SW480 (cell line): ENCODE data around the gene SMARCA2.

ENCODE experiments used
- DNase-seq: peaks from one replicate; pipeline ENCODE4 v3.0.0-alpha.2; 2016; ENCODE audit warnings: low spot score

Gene SMARCA2

DNA sequence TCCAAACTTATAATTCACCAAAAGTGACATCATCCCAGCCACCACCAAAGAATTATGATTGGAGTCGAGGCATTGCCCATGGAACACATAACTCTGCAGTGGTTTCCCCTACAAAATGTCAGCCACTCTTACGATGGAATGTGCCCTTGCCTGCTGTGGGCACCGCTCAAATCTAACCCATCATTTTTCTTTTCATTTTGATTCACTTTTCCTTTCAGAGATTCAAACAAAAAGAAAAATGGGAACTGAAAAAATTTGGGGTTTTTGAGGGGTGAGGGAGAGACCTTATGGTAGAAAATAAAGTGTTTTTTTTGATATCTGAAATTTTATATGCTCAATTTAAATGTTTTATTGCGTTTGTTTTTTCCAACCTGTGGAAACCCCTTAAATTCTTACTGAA lies 28.1 kb downstream of the SMARCA2 start:
- DNase-seq, result no peak

DNA sequence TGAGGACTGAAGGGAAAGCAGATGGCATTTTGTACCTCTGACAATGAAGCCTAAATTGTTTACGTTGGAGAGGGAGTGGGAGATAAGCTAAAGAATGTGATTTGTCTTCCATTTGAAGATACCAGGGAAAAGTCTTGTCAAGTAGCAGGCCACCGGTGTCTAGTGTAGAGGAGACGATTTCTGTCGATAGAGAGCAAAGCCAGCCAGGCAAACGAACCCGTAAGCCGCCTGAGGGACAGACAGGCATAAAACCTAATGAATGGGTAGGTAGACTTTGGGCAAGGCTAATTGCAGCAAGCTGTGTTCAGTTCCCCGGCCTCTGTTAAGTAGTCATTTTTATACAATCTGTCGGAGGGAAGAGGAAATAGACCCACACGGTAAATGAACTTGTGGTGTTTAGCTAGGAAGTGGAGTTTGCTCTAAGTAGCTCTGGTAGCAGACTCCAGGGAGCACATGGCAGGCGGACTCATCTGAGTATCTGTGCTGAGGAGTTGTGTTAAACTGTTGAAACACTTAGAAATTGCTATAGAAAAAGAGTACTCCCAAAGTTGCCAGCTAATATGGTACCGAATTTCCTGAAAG lies 28.8 kb downstream of the SMARCA2 start:
- DNase-seq, result no peak

DNA sequence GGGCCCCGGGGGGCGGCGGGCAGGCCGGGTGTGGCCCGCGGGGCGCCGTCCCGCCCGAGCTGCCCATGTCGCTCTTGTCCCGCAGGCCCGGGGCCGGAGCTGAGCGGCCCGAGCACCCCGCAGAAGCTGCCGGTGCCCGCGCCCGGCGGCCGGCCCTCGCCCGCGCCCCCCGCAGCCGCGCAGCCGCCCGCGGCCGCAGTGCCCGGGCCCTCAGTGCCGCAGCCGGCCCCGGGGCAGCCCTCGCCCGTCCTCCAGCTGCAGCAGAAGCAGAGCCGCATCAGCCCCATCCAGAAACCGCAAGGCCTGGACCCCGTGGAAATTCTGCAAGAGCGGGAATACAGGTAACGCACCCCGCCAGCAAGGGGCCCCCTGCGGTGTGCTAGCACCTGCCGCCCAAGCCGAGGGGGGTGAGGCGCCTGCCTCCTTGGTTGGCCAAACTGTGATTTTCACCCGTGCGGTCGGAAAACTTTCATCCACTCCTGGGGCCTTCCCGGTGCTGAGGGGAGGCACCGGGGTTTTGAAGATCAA lies 32.1 kb downstream of the SMARCA2 start:
- DNase-seq, result no peak

DNA sequence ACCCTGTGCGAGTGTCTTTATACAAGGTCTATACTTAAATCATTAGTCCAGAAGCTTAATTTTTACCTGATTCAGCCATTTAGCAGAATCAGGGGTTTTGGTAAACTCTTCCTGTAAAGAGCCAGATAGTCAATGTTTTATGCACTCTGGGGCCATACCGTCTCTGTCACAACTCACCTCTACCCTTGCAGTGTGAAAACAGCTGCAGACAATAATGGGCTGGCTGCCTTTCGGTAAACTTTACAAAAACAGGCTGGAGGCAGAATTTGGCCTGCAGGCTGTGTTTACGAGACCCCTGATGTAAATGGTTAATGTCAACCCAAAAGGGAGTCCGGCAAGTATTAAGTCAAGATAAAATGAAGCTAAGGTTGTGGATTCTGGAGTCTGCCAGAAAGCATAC lies 32.8 kb downstream of the SMARCA2 start:
- no peak for DNase-seq

DNA sequence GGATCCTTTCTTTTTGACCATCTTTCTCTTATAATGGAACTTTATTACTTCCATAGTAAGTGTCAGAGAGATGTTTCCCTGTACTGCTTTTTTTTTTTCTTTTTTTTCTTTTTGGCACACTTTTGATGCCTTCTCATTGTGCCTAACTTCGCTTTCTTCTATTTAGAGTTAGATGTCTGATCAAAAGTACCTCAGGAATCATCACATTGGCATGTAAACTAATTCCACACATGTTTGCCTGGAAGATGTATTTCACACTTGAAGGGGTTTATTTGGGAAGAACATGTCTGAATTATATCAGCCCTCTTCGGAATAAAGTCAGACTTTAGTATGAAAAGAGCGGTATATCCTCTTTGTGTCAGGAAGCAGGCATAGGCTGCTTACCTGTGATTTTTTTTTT lies 35.1 kb downstream of the SMARCA2 start:
- no peak for DNase-seq

DNA sequence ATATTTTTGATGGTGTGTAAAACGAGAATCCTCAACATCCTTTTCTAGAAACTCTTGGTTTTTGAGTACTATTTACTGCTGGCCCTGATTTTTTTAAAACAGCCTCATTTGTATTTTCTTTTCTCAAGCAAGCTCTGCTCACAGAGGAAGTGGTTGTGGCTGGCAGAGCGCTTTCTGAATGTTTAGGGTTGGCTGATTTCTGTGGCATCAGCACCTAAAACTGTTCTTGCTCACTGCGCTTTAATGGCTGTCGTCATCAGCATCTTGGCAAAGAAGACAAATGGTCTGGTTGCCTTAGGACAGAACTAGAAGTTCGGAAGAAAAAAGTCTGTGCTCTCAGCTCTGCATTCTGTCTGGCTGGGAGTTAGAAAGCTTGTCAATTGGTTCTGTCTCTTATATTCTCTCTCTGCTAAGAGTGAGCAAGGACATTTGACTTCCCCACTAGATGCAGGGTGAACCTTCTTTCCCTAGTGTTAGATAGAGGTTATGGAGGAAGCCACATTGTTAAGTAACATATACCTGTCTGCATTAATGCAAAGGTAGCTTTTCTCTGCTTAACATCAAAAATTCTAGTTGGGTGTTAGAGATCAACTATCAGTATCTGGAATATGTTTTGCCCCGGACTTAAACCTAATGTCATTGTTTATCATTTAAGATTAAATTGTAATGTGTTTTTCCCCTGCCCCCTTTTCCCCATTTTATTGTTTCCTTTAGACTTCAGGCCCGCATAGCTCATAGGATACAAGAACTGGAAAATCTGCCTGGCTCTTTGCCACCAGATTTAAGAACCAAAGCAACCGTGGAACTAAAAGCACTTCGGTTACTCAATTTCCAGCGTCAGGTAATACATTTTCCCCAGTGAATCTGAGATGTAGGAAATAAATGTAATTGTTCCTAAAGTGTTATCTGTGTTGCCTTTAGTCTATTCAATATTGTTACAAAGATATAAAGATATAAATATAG lies 39.0 kb downstream of the SMARCA2 start:
- DNase-seq, result no peak

DNA sequence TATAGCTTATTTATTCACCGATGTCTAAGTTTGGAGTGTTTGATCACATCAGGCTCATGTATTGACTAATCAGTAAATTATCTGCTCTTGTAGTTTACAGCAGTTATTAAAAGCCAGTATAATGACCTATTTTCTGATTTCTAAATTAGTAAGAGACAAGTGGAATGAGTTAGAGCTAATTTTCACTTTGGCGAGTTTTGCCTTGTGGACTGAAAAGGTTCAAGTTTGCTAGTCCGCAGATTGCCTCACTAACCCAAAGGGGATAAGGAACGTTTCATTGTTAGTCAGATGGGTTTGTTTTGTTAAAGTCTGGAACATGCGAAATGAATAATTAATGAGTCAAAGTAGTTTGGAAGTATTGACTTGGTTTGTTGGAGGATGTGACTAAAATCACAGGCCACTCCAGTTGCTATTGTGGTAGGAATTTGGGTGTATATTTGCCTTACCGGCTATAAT lies 40.1 kb downstream of the SMARCA2 start:
- DNase-seq, result no peak

DNA sequence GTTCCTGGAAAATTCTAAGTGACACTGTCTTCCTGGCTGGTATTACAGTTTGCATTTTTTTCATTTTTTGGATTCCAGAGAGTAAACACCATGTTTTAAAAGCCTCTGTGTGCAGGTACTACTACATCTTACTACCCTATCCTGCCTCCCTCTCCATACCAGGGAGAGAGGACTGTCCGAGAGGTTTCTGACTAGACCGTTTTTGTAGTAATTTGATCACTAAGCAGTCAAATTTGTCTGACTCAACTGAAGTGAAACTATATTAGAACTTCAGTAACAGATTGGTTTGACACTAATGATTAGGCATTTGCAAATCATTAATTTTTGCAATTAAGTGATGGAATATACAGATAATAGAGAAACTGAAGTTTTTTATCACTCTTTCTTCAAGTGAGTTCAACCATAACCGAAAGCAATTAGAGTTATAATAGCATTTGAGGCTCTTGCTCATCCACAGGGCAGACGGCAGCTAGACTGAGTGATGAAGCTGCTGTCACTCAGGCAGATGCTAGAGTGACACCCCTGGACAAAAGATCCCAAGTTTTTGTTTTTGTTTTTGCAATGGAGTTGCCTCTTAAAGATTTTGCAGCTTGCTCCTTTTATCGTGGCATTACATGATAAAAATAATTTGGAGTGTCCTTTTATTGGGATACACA lies 44.3 kb downstream of the SMARCA2 start:
- no peak for DNase-seq

DNA sequence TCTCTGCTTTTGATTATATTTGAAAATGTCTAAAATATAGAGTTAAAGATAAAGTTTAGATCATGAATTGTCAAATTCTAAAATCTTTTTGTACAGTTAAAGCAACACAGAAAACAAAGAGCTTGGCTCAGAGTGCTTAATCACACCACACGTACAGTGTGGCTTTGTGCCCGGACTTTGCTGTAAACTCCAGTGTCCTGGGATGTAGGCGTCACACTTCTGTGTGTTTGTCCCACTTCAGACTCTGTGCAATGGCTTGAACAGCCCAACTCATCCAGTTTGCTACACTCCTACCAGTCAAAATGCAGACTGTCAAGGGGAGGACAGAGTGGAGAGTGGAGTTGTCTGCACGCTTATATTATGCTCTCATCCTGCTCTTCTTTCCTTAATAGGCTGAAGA lies 45.3 kb downstream of the SMARCA2 start:
- no peak for DNase-seq

DNA sequence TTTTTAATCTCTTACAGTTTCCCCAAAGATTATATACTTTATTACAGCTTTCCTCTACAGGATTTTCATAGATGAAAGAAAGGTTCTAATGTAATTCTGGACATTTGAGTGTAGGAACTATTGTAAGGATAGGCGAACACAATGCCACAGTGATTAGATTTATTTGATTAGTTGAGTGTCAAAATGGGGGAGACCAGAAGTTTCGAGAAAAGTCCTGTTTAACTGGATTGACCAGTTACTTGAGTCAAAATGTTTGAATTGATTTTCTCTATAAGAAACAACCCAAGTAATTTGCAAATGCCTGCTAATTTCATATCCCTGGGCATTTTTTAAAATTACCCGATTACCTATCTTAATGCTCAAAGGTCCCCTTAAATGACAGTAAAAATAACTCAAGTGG lies 50.6 kb downstream of the SMARCA2 start:
- no peak for DNase-seq

DNA sequence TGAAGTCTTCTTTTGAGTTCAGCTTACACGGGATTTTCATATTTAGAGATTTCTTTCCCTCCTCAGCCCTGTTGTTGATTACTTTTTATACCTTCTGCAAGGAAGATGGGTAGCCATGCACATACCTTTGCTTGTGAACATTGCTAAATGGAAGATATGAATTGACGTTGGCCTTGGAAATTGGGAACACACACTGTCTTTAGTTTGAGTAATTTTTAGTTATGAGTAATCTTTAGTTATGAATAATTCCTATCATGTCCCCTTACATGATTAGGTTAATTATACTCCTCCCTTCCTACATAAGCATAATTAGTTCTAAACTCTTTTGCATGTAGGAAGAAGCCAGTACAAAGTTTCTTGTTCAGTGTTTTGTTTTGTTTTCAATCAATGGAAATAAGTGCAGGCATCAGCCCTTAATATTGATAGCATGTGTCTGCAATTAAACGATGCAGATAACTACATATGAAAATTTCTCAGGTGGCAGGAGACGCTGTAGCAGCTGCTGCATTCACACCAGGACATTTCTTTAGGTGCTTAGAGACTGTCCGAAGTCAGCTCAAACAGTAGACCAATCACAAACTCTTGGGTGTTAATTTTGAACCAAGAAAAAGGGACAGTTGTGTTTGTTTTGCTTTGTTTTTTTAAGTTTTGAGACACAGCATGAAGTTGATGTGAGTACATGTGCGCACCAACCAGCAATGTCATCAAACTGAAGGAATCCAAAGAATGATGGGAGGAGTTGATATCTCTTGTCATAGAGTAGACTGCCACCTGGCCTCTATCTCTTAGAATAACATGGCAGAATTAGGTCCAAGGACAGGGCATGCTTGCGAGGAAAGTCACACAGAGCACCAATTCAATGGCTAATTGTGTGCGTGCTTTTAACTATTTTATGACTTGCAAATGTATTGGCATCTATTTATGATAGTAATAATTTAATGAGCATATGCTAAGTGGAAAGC lies 51.4 kb downstream of the SMARCA2 start:
- peak; percentile 14 for DNase-seq

DNA sequence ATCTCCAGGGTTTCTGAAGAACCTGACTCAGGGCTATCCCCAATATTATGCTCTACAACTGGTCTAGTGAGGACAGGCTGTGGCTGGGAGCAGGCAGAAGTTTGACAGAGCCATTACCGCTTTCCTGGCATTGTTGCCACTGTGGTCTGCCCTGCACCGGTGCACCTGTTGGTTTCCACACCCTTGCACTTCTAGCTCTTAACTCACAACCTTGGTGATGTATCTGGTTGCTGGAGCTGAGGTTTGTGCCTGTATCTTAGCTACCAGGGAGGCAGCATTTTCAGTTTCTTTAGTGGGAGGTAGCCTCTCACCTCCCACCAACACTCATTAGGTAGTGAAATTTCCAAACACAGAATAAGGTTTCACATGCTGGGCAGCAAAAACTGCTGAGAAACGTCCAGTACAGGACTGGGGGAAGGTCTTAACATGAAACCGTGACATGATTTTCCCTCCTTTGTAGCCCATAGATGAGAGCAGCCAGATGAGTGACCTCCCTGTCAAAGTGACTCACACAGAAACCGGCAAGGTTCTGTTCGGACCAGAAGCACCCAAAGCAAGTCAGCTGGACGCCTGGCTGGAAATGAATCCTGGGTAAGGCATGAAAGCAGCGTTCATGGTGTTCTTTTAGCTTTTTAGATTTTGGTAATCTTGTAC lies 57.7 kb downstream of the SMARCA2 start:
- no peak for DNase-seq

DNA sequence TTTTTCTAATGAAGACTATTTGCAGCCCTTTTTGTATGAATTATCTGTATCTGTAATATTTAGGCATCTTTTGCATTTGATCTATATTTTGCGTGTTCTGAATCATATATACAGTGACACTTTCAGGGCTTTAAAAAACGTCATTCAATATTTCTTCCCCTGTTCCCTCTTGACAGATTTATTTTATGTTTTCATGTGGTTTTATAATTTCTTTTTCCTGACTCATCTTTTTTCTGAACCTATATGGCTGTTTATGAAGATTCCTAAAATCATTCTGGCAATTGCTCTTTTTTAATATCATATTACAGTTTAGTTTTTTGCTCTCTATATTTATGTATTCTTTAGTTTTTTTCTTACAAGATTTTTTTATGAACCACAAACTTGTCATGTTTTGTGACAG lies 67.6 kb downstream of the SMARCA2 start:
- DNase-seq, result no peak

DNA sequence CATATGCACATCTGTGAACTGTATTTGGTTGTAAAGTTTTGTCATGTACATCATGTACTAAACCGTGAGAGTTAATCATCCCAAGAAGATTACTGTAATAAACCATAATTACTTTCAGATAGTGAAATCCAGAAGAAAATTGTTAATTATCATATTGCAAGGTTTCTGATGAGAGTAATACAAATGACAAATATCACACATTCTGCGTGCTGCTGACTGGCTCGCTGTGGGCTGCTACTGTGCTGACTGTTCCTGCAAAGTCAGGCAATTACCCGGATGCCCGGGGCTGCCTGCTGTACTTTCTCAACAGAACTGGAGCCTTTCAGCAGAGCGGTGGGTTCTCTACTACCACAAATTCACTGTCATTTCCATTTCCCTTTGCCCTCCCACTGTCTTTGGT lies 68.3 kb downstream of the SMARCA2 start:
- DNase-seq, result no peak

DNA sequence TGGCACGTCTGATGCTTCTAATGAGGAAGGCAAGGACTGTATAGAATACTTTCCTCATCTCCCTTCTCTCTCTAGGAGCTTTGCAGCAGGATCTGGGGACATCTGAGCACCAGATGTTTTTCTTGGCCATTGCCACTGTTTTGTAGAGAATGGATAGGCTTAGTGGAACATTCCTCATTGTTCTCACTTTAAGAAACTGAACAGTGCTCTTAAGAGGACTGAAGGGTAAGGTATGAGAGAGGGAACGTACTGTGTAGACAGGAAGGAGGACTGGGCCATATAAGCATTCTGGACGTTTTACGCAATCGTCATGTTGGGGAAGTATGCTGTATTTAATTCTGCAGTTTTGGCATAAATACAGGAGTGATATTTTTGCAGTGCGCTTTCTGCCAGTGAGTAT lies 70.6 kb downstream of the SMARCA2 start:
- DNase-seq, result no peak

DNA sequence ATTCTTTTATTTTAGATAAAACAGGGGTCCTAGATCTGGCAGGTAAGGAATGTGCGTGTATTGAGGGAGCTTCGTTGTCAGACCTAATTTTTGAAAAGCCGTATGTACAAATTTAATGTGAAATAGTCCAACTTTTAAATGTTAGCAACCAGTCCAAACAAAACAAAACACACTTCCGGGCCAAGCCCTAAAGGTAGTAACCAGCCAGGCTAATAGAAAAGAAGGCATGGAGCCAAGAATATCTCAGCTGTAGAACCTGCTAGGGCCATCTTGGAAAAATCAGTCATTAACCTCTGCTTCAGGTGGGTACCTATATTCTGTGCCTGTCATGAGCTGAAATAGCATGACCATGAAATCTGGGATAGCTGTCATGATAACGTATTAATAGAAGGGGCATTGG lies 71.0 kb downstream of the SMARCA2 start:
- no peak for DNase-seq

DNA sequence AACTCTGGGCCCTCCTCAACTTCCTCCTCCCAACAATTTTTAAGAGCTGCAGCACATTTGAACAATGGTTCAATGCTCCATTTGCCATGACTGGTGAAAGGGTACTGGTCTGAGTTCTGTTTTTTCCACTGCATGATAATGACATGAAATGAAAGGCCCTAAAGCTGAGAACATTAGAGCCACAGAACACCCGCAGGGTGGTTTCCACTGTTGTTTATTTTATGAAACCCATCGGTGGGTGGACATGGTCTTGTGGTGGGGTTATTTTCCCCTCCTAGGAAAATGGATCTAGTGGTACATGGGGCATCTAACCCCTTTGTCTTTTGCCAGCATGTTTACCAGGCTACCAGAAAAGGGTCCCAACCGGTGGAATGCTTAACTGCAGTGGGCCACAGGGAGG lies 71.8 kb downstream of the SMARCA2 start:
- DNase-seq, result no peak

DNA sequence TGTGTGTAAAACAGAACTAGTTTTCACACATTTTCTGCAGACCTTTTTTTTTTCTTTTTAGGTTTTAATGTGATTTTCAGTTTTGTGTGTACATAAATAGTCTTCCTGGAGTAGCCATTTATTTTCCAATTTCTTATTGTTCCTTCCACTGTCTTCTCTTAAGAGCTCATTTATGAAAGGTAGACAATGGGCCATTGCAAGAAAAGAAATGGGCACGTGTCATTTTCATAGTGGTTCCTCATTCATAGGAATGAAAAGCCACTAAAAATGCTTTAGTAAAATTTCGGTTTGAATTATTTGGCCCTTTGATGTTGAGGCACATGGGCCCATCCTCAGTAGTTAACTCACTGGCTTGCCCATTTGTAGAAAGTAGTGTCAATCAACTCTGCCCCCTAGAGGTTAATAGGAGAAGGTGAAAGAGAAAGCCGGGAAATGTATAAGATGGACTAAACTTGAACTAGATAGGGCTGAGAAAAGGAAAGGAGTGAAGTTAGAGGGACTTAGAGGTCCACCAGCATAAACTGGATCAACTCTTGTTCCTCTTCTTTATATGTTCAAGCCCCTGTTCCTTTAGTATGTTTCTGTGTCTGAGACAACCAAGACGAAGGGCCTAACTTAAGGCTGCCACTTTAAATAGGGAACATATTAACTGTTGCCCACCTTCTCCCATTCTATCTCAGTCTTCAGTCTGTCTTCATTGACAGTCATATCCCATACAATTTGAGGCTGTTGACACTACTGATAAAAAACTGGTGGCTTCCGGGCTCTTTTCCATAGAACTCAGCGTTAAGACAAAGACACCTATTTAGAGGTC lies 72.6 kb downstream of the SMARCA2 start:
- peak; percentile 47 for DNase-seq

DNA sequence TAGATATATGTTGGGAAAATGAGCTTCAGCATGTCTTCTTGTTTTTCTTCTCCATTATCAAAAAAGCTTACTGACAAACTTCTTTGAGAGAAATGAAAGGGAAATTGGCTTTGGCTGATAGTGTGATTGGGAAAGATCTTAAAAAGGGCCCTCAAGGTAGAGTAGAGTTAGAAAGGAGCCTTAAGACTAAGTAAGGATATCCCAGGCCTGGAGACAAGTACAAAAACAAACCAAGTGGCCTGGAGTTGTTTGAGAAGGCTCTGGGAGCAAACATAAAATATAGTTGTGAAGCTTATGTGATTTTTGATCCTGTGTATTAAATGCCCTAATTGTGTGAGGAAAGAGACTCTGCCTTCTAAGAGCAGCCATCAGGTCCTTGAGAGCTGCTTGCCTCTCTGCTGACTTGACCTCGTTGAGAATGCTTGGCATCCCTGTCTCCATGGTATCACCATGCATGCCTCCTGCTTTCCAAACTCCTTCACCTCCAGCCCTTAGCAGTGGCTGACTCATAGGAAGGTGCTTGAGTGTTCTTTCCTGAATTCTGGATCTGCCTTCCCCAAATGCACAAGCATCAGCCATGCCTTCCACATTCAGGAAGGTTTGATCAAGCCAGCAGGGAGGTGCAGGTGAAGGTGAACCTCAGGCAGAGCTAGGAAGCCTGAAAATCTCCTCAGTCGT lies 78.9 kb downstream of the SMARCA2 start:
- no peak for DNase-seq
